Natural killer cell treated with Interleukin-12 subunit alpha and Interleukin-12 subunit beta and Interleukin-15 and Interleukin-18, amount 100 ng/mL, for 72 hours (primary cell): ENCODE data around the gene YIPF3. TPM values are rescaled to one million over a fixed set of nuclear protein-coding genes. Genes with fewer than 3 reads are reported as not detected.
A peak's percentile ranks its signal among the peaks of the same experiment; 100 is the strongest.

Experiments used
- ATAC-seq, 2 donors: fragments of 150-1000 bp; cut with Tn5 transposase in 1 of 2; sonication (Bioruptor Pico), chemical (Tn5 transposase) in 1 of 2; 2 replicates each; pipeline ENCODE4 v1.10.0; 2021
- DNase-seq: peaks from one replicate; pipeline ENCODE4 v3.0.0; 2022; ENCODE audit warnings: low spot score
- H3K27ac Mint-ChIP-seq, 2 donors: 1 replicate in 1 of 2; 2 replicates in 1 of 2; pipeline ENCODE4 v1.8.0; 2022; ENCODE audit warnings: mixed read lengths in 2 of 2, mild to moderate bottlenecking in 1 of 2, moderate library complexity in 1 of 2
- H3K27me3 Mint-ChIP-seq, 2 donors: 1 replicate in 1 of 2; 2 replicates in 1 of 2; pipeline ENCODE4 v1.8.0; 2022; ENCODE audit warnings: mixed read lengths in 2 of 2
- H3K36me3 Mint-ChIP-seq: one replicate; pipeline ENCODE4 v1.8.0; 2022; ENCODE audit warnings: mixed read lengths
- H3K4me1 Mint-ChIP-seq, 2 donors: 1 replicate in 1 of 2; 2 replicates in 1 of 2; pipeline ENCODE4 v1.8.0; 2022; ENCODE audit warnings: low read depth in 2 of 2, mixed read lengths in 2 of 2, mild to moderate bottlenecking in 1 of 2
- H3K4me3 Mint-ChIP-seq: one replicate; pipeline ENCODE4 v1.8.0; 2022; ENCODE audit warnings: mixed read lengths
- H3K9me3 Mint-ChIP-seq: 2 replicates; pipeline ENCODE4 v1.8.0; 2022; ENCODE audit warnings: mixed read lengths
- total RNA-seq, 2 donors: library from RNA; stranded (reverse); gene quantifications; one replicate each; pipeline ENCODE4 v1.2.3, GENCODE V29; 2022

YIPF3 gene
- total RNA-seq, 2 donors from 2014 or later, result 53.8 to 69.9 TPM

GRCh38 chr6:43493833-43494232 lies 22.9 kb downstream of the YIPF3 start:
- Mint-ChIP-seq H3K27ac (no peak overlapping the region), H3K36me3 (no peaks in the 10 kb centered on the region), H3K4me1 (peaks cover 22 to 29% of the 10 kb centered on the region in 2 donors)

GRCh38 chr6:43493230-43493629 lies 23.5 kb downstream of the YIPF3 start:
- DNase-seq, result no peak
- no peak overlapping the region for H3K4me3 Mint-ChIP-seq
- H3K4me1 Mint-ChIP-seq, result peaks cover 22 to 29% of the 10 kb centered on the region in 2 donors

More at GRCh38 chr6:43493833-43494232, 22.9 kb downstream of the YIPF3 start:
- ATAC-seq (no peak), DNase-seq (no peak)
- H3K27me3 Mint-ChIP-seq, result no peaks in the 10 kb centered on the region
- no peak overlapping the region for H3K4me3 Mint-ChIP-seq
- H3K9me3 Mint-ChIP-seq, result no peaks in the 10 kb centered on the region

GRCh38 chr6:43492673-43493072 lies 24.1 kb downstream of the YIPF3 start:
- no peak for ATAC-seq
- Mint-ChIP-seq H3K27me3 (no peaks in the 10 kb centered on the region), H3K27ac (peak overlapping the region in 1 of 2 donors; percentile 50), H3K9me3 (no peaks in the 10 kb centered on the region), H3K4me1 (peaks cover 22 to 29% of the 10 kb centered on the region in 2 donors), H3K36me3 (no peaks in the 10 kb centered on the region), H3K4me3 (no peak overlapping the region)
- DNase-seq, result no peak

More at GRCh38 chr6:43493230-43493629, 23.5 kb downstream of the YIPF3 start:
- no peaks in the 10 kb centered on the region for H3K36me3 Mint-ChIP-seq
- no peak overlapping the region for H3K27ac Mint-ChIP-seq
- no peaks in the 10 kb centered on the region for H3K9me3 Mint-ChIP-seq
- H3K27me3 Mint-ChIP-seq, result no peaks in the 10 kb centered on the region
- no peak for ATAC-seq

- Mint-ChIP-seq H3K4me3 (no peak overlapping the region), H3K9me3 (no peaks in the 10 kb centered on the region), H3K36me3 (no peaks in the 10 kb centered on the region), H3K27me3 (no peaks in the 10 kb centered on the region), H3K4me1 (peaks cover 22 to 29% of the 10 kb centered on the region in 2 donors), H3K27ac (peak overlapping the region in 1 of 2 donors; percentile 50)
- ATAC-seq (no peak), DNase-seq (no peak)
Measured at GRCh38 chr6:43491750-43492661, 24.7 kb downstream of the YIPF3 start.

GRCh38 chr6:43490523-43490939 lies 26.2 kb downstream of the YIPF3 start:
- ATAC-seq (no peak), DNase-seq (no peak)
- Mint-ChIP-seq H3K4me3 (no peak overlapping the region), H3K9me3 (no peaks in the 10 kb centered on the region), H3K36me3 (no peaks in the 10 kb centered on the region), H3K27ac (no peak overlapping the region), H3K27me3 (no peaks in the 10 kb centered on the region), H3K4me1 (peaks cover 18 to 26% of the 10 kb centered on the region in 2 donors)

GRCh38 chr6:43489277-43490072 lies 27.3 kb downstream of the YIPF3 start:
- no peak overlapping the region for H3K27ac Mint-ChIP-seq
- no peak overlapping the region for H3K4me3 Mint-ChIP-seq
- H3K4me1 Mint-ChIP-seq, result peaks cover 17 to 21% of the 10 kb centered on the region in 2 donors
- no peaks in the 10 kb centered on the region for H3K36me3 Mint-ChIP-seq
- no peaks in the 10 kb centered on the region for H3K9me3 Mint-ChIP-seq
- no peaks in the 10 kb centered on the region for H3K27me3 Mint-ChIP-seq
- DNase-seq (no peak), ATAC-seq (no peak)

DNA sequence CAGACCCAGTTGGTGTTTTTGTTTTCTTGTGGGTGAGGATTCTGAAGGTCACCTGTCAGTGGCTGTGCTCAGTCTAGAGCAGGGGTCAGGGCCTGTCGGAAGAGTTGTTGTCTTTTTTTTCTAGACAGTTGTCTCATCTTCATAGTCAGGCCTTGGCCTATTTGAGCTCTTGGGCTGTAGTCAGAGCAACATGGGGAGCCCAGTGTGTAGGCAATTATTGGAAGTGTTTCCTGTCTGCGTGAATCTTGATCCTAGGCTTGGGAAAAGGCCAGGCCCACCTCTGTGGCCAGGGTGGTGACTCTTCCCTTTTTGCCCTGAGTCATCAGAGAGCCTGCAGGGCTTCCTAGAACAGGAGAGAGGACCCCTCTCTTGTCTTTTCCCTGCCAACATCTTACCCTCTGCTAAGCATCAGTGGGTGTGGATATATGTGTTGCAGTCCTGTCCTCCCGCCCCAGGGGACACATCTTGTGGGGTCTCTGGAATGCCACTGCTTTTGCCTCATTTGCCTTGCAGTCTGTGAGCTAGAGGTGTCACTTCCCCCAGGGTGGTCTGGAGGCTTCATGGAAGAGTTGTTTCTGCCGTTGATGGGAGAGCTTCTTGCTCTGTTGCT lies 28.0 kb downstream of the YIPF3 start:
- no peaks in the 10 kb centered on the region for H3K9me3 Mint-ChIP-seq
- ATAC-seq, result no peak
- H3K27me3 Mint-ChIP-seq, result no peaks in the 10 kb centered on the region
- no peak overlapping the region for H3K27ac Mint-ChIP-seq
- no peaks in the 10 kb centered on the region for H3K36me3 Mint-ChIP-seq
- no peak overlapping the region for H3K4me3 Mint-ChIP-seq
- H3K4me1 Mint-ChIP-seq, result peaks cover 16 to 17% of the 10 kb centered on the region in 2 donors
- DNase-seq, result no peak

DNA sequence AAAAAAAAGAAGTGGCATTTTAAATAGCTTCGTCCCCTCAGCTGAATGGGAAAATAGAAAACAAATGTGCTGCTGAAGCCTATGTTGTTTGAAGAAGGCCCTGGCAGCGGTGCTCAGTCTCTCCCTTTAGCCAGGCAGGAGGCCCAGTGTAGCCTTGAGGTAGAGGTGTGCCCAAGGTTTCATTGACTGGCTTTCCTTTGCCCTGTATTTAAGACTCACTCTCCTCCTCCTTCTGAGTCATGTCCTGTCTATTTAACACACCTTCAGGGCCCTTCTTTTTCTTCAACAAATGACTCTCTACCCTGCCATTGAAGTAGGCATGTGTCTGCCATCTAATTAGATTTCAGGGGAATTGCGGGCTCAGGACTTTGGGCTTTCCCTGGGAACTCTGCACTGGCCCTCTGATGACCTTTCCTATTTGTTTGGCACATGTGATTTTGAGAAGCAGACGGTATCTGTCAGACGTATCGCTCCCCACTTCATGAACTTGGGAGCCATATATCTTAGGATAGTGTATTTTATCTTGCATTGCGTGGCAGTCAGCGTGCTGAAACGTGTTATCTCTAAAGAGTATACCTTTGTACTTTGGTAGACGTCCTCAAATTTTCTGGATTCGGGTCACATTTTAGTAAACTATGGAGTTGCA lies 35.0 kb downstream of the YIPF3 start:
- DNase-seq (no peak), ATAC-seq (no peak)
- Mint-ChIP-seq H3K9me3 (no peaks in the 10 kb centered on the region), H3K27ac (no peak overlapping the region), H3K4me1 (peaks cover 50 to 55% of the 10 kb centered on the region in 2 donors), H3K4me3 (no peak overlapping the region), H3K27me3 (no peaks in the 10 kb centered on the region), H3K36me3 (no peaks in the 10 kb centered on the region)

GRCh38 chr6:43481075-43481474 lies 35.7 kb downstream of the YIPF3 start:
- Mint-ChIP-seq H3K27ac (no peak overlapping the region), H3K36me3 (no peaks in the 10 kb centered on the region), H3K4me3 (no peak overlapping the region), H3K4me1 (peaks cover 54 to 57% of the 10 kb centered on the region in 2 donors), H3K27me3 (no peaks in the 10 kb centered on the region), H3K9me3 (no peaks in the 10 kb centered on the region)
- DNase-seq (no peak), ATAC-seq (no peak)

DNA sequence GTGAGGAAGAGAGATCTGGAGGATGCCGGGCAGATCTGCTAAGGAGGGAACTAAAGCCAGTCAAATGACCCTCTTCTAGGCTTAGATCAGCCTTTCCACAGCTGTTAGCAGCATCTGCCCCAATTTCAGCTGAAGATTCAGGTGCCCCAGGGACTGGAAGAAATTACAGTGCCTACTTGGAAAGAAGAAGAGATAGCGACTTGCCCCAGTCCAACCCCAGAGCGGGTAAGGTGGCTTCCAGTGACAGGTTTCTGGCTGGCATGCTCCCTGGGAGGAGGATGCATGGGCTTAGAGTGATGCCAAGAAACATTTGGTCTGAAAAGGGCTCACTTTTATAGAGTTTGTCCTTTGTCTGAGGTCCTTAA lies 38.7 kb downstream of the YIPF3 start:
- peak overlapping the region; percentile 98 for H3K4me3 Mint-ChIP-seq
- no peaks in the 10 kb centered on the region for H3K36me3 Mint-ChIP-seq
- no peaks in the 10 kb centered on the region for H3K9me3 Mint-ChIP-seq
- ATAC-seq, result no peak
- peak overlapping the region; percentile 87 to 96 for H3K27ac Mint-ChIP-seq
- H3K4me1 Mint-ChIP-seq, result peaks cover 45 to 46% of the 10 kb centered on the region in 2 donors
- H3K27me3 Mint-ChIP-seq, result no peaks in the 10 kb centered on the region
- DNase-seq, result no peak

DNA sequence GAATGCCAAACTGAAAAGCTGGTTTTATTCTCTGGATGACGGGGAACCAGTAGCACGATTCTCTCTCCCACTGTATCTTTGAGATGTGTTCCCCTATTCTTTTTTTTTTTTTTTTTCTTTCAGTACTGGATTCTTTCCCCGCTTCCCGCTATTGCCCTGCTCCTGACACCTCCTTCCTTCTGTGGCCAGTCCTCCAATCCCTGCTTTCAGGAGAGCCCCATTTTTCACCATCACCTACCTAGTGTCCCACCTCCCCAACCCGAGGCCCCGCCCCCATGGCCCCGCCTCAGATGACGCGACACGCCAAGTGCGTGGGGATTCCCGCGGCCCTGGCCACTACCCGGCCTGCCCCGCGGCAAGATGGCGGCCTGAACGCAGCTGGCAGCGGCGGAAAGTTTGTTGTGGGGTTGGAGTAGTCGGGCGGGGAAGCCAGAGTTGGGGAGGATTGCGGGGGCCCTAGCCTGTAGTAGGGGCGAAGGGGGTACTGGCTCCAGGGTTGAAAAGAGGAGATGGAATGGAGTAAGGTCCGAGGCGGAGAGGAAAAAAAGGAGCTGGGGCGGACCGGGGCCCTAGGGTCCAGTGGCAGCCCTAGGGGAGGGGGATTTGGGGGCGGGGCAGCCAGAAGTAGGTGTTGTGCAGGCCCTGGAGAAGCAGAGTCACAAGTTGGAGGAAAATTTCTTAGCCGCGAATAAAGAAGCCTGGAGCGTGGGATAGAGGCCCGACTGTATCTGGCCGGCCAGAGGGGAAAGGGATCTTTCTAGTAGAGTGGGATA lies 39.3 kb downstream of the YIPF3 start, which contains the start of gene TJAP1:
Gene TJAP1, plus strand, starts transcription at position 336 of the 773 bp plus-strand sequence. CDS start 21,432 bp downstream, outside the sequence.
- no peaks in the 10 kb centered on the region for H3K27me3 Mint-ChIP-seq
- H3K36me3 Mint-ChIP-seq, result no peaks in the 10 kb centered on the region
- H3K4me3 Mint-ChIP-seq, result peak within 1 kb of the TSS; percentile 98
- H3K4me1 Mint-ChIP-seq, result peaks cover 44% of the 10 kb centered on the region in 2 donors
- H3K9me3 Mint-ChIP-seq, result no peaks in the 10 kb centered on the region
- H3K27ac Mint-ChIP-seq, result peak within 1 kb of the TSS; percentile 87 to 96
- ATAC-seq (peak; percentile 100), DNase-seq (peak; percentile 94)

DNA sequence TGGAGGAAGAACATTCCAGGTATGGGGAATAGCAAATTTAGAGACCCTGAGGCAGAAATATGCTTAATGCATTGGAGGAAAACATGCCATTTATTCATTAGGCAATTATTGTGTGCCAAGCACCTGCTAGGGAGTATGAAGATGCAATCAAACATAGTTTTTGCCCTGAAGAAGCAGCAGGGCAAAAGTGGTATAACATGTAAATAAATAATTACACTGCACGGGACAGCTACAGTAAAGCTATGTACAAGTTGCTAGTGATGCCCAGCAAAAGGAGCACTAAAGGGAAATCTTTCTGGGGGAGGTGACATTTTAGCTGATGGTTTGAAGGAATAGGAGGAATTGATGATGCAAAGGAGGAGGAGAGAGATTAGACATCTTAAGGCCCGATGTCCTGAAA lies 40.0 kb downstream of the YIPF3 start:
- DNase-seq (no peak), ATAC-seq (no peak)
- Mint-ChIP-seq H3K9me3 (no peaks in the 10 kb centered on the region), H3K27ac (peak overlapping the region; percentile 87 to 96), H3K27me3 (no peaks in the 10 kb centered on the region), H3K4me1 (peaks cover 37% of the 10 kb centered on the region in 2 donors), H3K36me3 (no peaks in the 10 kb centered on the region), H3K4me3 (peak overlapping the region; percentile 98)
